GM12878 (cell line): ENCODE data around the gene KIFAP3. TPM values are rescaled to one million over a fixed set of nuclear protein-coding genes. Genes with fewer than 3 reads are reported as not detected.

Experiments used
- ATAC-seq: fragments of 200-7000 bp; cut with Tn5 transposase; 3 replicates; pipeline ENCODE4 v1.9.1; 2020; ENCODE audit warnings: mild to moderate bottlenecking, moderate library complexity
- BruUV-seq: library from RNA; stranded (reverse); fragments of 400-500 nt; replicated peaks from 2 replicates; lab custom pipeline; 2021; lab: Mats Ljungman, UMichigan
- CTCF ChIA-PET: fragments of 300-600 bp; sonication (Branson Sonifier 250); formaldehyde crosslinking; extraction: SDS; loops from one replicate; lab custom pipeline; 2021; ENCODE audit warnings: inconsistent platforms; lab: Yijun Ruan, JAX
- POLR2A ChIA-PET: fragments of 350-600 bp; formaldehyde crosslinking; extraction: SDS; loops from one replicate; lab custom pipeline; 2021; ENCODE audit warnings: inconsistent platforms; lab: Charles Lee
- RAD21 ChIA-PET: fragments of 300-600 bp; sonication (Branson Sonifier 250); formaldehyde crosslinking; loops from one replicate; lab custom pipeline; 2023; ENCODE audit warnings: antibody characterized with exemption; ENCODE audit not compliant: unreplicated experiment; lab: Charles Lee
- SMC1A ChIA-PET: fragments of 300-600 bp; sonication (Branson Sonifier 250); formaldehyde crosslinking; loops from one replicate; lab custom pipeline; 2023; ENCODE audit not compliant: unreplicated experiment, uncharacterized antibody; lab: Charles Lee
- DNase-seq: peaks from one replicate; pipeline ENCODE4 v3.0.0-alpha.2; 2011; ENCODE audit warnings: low read depth, low spot score
- FAIRE-seq: peaks from 3 replicates; lab custom pipeline; 2011; peaks lifted over from hg19 to GRCh38; lab: Jason Lieb, UNC
- H2AFZ ChIP-seq: 2 replicates; pipeline ENCODE4 v1.6.0; 2011; ENCODE audit warnings: low read depth, low read length, control low read depth; ENCODE audit not compliant: control insufficient read depth
- H3K27ac ChIP-seq: 2 replicates; pipeline ENCODE4 v1.5.1; 2011; ENCODE audit warnings: control low read depth; ENCODE audit not compliant: control insufficient read depth, insufficient read depth
- H3K27me3 ChIP-seq, 2 experiments: replicated peaks in 1 of 2; 2 replicates each; pipeline versions ENCODE4 v1.6.0 to v1.6.1; 2011; ENCODE audit warnings: low read length in 1 of 2; ENCODE audit not compliant: control insufficient read depth in 2 of 2, insufficient read depth in 2 of 2
- H3K36me3 ChIP-seq, 2 experiments: 2 replicates each; pipeline ENCODE4 v1.5.1; 2011; ENCODE audit warnings: low read length in 1 of 2; ENCODE audit not compliant: control insufficient read depth in 2 of 2, insufficient read depth in 2 of 2
- H3K4me1 ChIP-seq: 2 replicates; pipeline ENCODE4 v1.6.1; 2011; ENCODE audit warnings: mild to moderate bottlenecking, low read length, moderate library complexity, mixed read lengths; ENCODE audit not compliant: control insufficient read depth, insufficient read depth
- H3K4me2 ChIP-seq: 2 replicates; pipeline ENCODE4 v1.6.0; 2011; ENCODE audit warnings: control low read depth; ENCODE audit not compliant: control insufficient read depth, insufficient read depth
- H3K4me3 ChIP-seq: fragments of 200-600 bp; sonication (generic); 2 replicates; pipeline ENCODE4 v1.5.1; 2016
- H3K79me2 ChIP-seq: 2 replicates; pipeline ENCODE4 v1.6.0; 2011; ENCODE audit warnings: low read length; ENCODE audit not compliant: control insufficient read depth, insufficient read depth
- H3K9ac ChIP-seq: 2 replicates; pipeline ENCODE4 v1.8.0; 2011; ENCODE audit warnings: low read length, control low read depth, mixed read lengths; ENCODE audit not compliant: control insufficient read depth, insufficient read depth
- H3K9me3 ChIP-seq: replicated peaks from 3 replicates; pipeline ENCODE4 v1.5.1; 2011; ENCODE audit warnings: mild to moderate bottlenecking, low read length; ENCODE audit not compliant: control insufficient read depth, insufficient read depth
- H4K20me1 ChIP-seq: 2 replicates; pipeline ENCODE4 v1.6.0; 2011; ENCODE audit not compliant: control insufficient read depth, insufficient read depth
- ATF7 ChIP-seq: fragments of 450-650 bp; IDR thresholded peaks from 2 replicates; pipeline ENCODE4 v1.6.1; 2016; ENCODE audit warnings: low read depth, mild to moderate bottlenecking
- CUX1 ChIP-seq: IDR thresholded peaks from 2 replicates; pipeline ENCODE4 v1.6.1; 2012; ENCODE audit warnings: improper control_type of control experiment, low read depth, low read length; ENCODE audit not compliant: insufficient replicate concordance
- IRF3 ChIP-seq: fragments of 450-650 bp; IDR thresholded peaks from 2 replicates; pipeline ENCODE4 v1.6.1; 2014; ENCODE audit warnings: mild to moderate bottlenecking
- KLF5 ChIP-seq: fragments of 450-650 bp; IDR thresholded peaks from 2 replicates; pipeline ENCODE4 v1.6.1; 2014; ENCODE audit warnings: mild to moderate bottlenecking; ENCODE audit not compliant: partially characterized antibody
- NFIC ChIP-seq: IDR thresholded peaks from 2 replicates; pipeline ENCODE4 v1.6.1; 2012; ENCODE audit warnings: low read depth, mild to moderate bottlenecking, inconsistent platforms, low read length, moderate library complexity
- NR2C1 ChIP-seq: fragments of 450-650 bp; IDR thresholded peaks from 2 replicates; pipeline ENCODE4 v1.6.1; 2017; ENCODE audit warnings: antibody characterized with exemption, mild to moderate bottlenecking, moderate library complexity
- NR2F1 ChIP-seq: fragments of 450-650 bp; conservative IDR thresholded peaks from 2 replicates; pipeline ENCODE4 v1.6.1; 2017; ENCODE audit warnings: mild to moderate bottlenecking
- POLR2AphosphoS2 ChIP-seq: IDR thresholded peaks from 2 replicates; pipeline ENCODE4 v1.6.1; 2011; ENCODE audit warnings: low read depth, mild to moderate bottlenecking, low read length, improper control_type of control experiment, moderate library complexity
- RELB ChIP-seq: fragments of 450-650 bp; IDR thresholded peaks from 2 replicates; pipeline ENCODE4 v1.6.1; 2017; ENCODE audit warnings: low read depth, mild to moderate bottlenecking, moderate library complexity
- STAT3 ChIP-seq: IDR thresholded peaks from 2 replicates; pipeline ENCODE4 v1.6.1; 2011; ENCODE audit warnings: low read depth, low read length, improper control_type of control experiment
- ZBED1 ChIP-seq: IDR thresholded peaks from 2 replicates; pipeline ENCODE4 v1.6.1; 2016; ENCODE audit warnings: borderline replicate concordance
- ZBTB33 ChIP-seq: fragments of 450-650 bp; IDR thresholded peaks from 2 replicates; pipeline ENCODE4 v1.6.1; 2017; ENCODE audit warnings: mild to moderate bottlenecking
- ZSCAN29 ChIP-seq: fragments of 450-650 bp; IDR thresholded peaks from 2 replicates; pipeline ENCODE4 v1.6.1; 2017; ENCODE audit warnings: mild to moderate bottlenecking, moderate library complexity
- WGBS: methylation state at CpG from one replicate; pipeline ENCODE4 v1.1.6; 2016; ENCODE audit warnings: low lambda C conversion rate; ENCODE audit not compliant: insufficient replicate concordance, insufficient coverage; ENCODE audit errors: missing lambda C conversion rate; 5-methylcytosine and 5-hydroxymethylcytosine counted together
- in situ Hi-C: fragments of 300-500 bp; cut with MboI; formaldehyde crosslinking; loops from 9 replicates; pipeline ENCODE4 v1.14.3; 2018; ENCODE audit warnings: mixed read lengths
- intact Hi-C: fragments of 100-400 bp; cut with micrococcal nuclease; formaldehyde crosslinking; loops from one replicate; pipeline ENCODE4 v1.14.2; 2022; ENCODE audit not compliant: unreplicated experiment
- polyA plus RNA-seq, 11 experiments: library from polyadenylated mRNA; depleted of rRNA in 4 of 11; unstranded in 6 of 11; stranded (reverse) in 5 of 11; fragments of >200 nt; fragmentation: Nextera tagmentation in 4 of 11; fragmentation: Illumina TruSeq in 1 of 11; extraction: Ambion mirVana in 4 of 11; extraction: Trizol in 1 of 11; gene quantifications; 1 replicate in 1 of 11; 2 replicates in 10 of 11; pipeline versions ENCODE4 v1.2.1 to v1.2.3, GENCODE V29; 2011 to 2016; ENCODE audit warnings: inconsistent platforms in 2 of 11, missing spikeins in 2 of 11, low read depth in 1 of 11
- total RNA-seq, 4 experiments: library from RNA; depleted of rRNA in 3 of 4; stranded (reverse); fragments of >200 nt in 3 of 4; fragmentation: Illumina TruSeq in 1 of 4; extraction: Trizol in 1 of 4; gene quantifications; 2 replicates each; pipeline versions ENCODE4 v1.2.1 to v1.2.3, GENCODE V29; 2013 to 2021

Gene KIFAP3
- total and polyA plus RNA-seq, 10 of the 15 experiments (the other 5 are each of a cell fraction or from before 2014, with no cell fraction given) = 13.7 to 100 (median 18.9) TPM

- in situ Hi-C loops = no loop called here
- peak overlapping the region; percentile 91 for H3K9ac ChIP-seq
- BruUV-seq = no TSS peak
- peak overlapping the region; percentile 93 for H3K4me3 ChIP-seq
- SMC1A ChIA-PET = interaction anchor here (1.1 to 9.8 kb wide), 10 partner anchors 9 to 178 kb away, joined by 3 to 165 read pairs (median 13); no protein-coding TSS in a partner anchor
- RAD21 ChIA-PET = interaction anchor here (0.6 to 5.9 kb wide), 18 partner anchors 12 to 210 kb away, joined by 3 to 104 read pairs (median 5); partner anchors contain the start of gene KIFAP3
- H3K4me1 ChIP-seq = peaks cover 23% of the 10 kb centered on the region
- H2AFZ ChIP-seq = peak overlapping the region; percentile 37
- 1% methylated on average over 42 of the region's 51 CpGs for WGBS
- intact Hi-C loops = loop anchor here (1.0 to 10.0 kb wide), 5 partner anchors 22 to 639 kb away; partner anchors contain the start of genes GORAB and KIFAP3
- H3K9me3 ChIP-seq = no peaks in the 10 kb centered on the region
- H3K27me3 ChIP-seq = no peaks in the 10 kb centered on the region
- FAIRE-seq = no peak
- peak overlapping the region; percentile 99 for H3K27ac ChIP-seq
- POLR2A ChIA-PET = interaction anchor here (0.6 to 8.1 kb wide), 14 partner anchors 9 to 819 kb away, joined by 3 to 131 read pairs (median 5); partner anchors contain the start of gene METTL18
- ATAC-seq = no peak; the same call in 2 of the 3 replicates
- CTCF ChIA-PET = interaction anchor here (0.5 to 3.4 kb wide), 8 partner anchors 11 to 181 kb away, joined by 3 to 19 read pairs (median 4); partner anchors contain the start of gene KIFAP3
- H3K79me2 ChIP-seq = peaks cover 50% of the 10 kb centered on the region
- no peaks in the 10 kb centered on the region; a peak in 1 of 4 replicates for H3K36me3 ChIP-seq
- DNase-seq = no peak
- H4K20me1 ChIP-seq = no peaks in the 10 kb centered on the region
- peak overlapping the region; percentile 75 for H3K4me2 ChIP-seq
- no peak for TF ChIP-seq POLR2AphosphoS2
- TF ChIP-seq KLF5 = no peak
- no peak; the same call in 1 of the 2 replicates for TF ChIP-seq NR2C1
- no peak for TF ChIP-seq ATF7
- no peak for TF ChIP-seq CUX1
- no peak for TF ChIP-seq NFIC
- TF ChIP-seq STAT3 = no peak
- TF ChIP-seq ZBTB33 = no peak
- TF ChIP-seq ZSCAN29 = no peak
- no peak for TF ChIP-seq IRF3
- no peak for TF ChIP-seq RELB
- no peak for TF ChIP-seq ZBED1
- peak; percentile 75 for TF ChIP-seq NR2F1
Observed at GRCh38 chr1:169892927-169893644, 181.4 kb downstream of the KIFAP3 start.
